GM12801 (cell line): ENCODE data around the gene RPS6KA2.

Experiments used
- TF ChIP-seq, protein P1 (sequence below): IDR thresholded peaks from one replicate; pipeline ENCODE4 v1.5.1; 2011; ENCODE audit warnings: control low read depth; ENCODE audit not compliant: insufficient read length; ENCODE audit errors: extremely low read depth

Gene RPS6KA2

DNA sequence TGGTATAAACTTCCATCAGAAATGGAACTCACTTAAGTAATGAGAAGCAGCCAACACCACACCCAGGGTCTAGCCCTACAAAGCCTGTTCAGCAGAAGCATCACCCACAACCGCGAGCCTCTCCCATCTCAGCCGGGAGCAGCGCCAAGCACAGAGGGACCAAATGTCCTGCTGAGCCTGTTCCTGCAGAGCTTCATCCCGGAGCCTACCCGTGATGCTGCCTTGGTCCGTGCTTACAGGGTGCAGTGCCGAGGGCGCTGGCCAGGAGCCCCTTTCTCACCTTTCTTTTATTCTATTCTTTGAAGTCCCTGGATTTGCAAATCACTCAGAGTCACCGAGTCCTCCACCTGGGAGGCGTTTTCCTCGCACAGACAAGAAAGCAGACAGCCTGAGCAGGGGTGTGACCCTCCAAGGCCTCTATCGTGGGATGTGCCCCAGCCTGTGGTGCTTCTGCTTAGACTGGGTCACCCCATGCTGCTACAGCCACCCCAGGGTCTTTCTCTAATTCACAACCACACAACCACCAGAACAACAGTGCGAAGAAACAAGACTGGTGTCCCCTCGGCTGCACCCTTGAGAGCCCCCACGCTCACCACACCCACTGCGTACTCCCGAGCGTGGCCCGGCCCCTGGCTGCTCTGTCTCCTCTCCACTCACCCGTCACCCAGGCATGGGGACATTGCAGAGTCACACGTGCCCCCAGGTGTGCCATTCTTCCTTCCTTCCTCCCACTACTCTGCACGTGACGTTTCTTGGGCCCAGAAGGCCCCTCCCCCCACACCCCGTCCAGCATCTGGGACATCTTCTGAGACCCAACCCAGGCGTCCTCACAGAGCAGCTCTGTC lies 152.1 kb downstream of the RPS6KA2 start:
- TF ChIP-seq, protein P1, sequence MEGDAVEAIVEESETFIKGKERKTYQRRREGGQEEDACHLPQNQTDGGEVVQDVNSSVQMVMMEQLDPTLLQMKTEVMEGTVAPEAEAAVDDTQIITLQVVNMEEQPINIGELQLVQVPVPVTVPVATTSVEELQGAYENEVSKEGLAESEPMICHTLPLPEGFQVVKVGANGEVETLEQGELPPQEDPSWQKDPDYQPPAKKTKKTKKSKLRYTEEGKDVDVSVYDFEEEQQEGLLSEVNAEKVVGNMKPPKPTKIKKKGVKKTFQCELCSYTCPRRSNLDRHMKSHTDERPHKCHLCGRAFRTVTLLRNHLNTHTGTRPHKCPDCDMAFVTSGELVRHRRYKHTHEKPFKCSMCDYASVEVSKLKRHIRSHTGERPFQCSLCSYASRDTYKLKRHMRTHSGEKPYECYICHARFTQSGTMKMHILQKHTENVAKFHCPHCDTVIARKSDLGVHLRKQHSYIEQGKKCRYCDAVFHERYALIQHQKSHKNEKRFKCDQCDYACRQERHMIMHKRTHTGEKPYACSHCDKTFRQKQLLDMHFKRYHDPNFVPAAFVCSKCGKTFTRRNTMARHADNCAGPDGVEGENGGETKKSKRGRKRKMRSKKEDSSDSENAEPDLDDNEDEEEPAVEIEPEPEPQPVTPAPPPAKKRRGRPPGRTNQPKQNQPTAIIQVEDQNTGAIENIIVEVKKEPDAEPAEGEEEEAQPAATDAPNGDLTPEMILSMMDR = no peak

DNA sequence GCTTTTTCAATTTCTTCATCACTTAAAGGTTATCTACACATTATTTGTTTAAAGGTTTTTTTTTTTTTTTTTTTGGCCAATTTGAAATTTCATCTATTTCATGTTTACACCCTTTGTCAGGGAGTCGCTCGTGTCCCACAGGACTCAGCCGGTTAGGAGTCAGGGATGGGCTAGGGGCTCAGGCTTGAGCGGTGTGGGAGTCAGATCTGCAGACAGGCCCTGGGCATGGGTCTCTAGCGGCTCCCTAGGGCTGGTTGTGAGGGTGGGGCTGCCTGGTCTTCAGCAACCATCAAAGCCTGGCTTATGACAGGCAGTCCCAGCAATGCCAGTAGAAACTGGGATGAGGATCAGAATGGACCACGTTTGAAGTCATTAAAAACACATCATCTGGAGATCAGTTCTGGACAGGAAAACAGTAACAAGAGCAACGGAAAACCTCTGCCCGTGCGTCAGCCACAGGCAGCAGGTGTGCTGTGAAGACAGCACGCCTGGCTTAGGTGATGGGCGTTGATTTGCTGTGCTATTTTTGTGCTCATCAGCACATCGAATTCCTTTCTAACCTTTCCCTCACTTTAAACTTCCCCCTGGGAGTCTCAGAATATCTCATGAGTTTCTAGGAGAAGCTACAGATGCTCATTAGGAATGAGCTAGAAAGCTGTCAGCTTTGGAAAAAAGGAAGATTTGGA lies 153.0 kb downstream of the RPS6KA2 start:
- TF ChIP-seq, protein P1 = no peak

DNA sequence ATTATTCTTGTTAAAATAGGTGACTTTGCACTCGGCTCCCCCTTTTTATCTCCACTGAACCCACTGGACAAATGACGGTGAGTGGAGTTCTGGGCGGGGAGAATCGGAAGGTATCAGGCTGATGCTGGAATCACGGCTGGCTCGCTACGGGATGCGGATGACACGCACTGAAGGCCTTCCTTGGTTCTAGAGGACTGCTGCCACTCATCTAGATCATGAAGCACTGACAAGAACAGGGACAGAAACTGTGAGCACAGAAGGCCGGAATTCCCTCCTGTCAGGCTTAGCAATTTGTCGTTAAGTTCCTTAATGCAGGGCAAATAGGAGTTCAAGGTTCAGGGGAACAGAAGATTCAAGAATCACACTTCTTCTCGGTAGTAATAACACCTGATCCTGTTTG lies 154.4 kb downstream of the RPS6KA2 start:
- TF ChIP-seq, protein P1 = no peak

DNA sequence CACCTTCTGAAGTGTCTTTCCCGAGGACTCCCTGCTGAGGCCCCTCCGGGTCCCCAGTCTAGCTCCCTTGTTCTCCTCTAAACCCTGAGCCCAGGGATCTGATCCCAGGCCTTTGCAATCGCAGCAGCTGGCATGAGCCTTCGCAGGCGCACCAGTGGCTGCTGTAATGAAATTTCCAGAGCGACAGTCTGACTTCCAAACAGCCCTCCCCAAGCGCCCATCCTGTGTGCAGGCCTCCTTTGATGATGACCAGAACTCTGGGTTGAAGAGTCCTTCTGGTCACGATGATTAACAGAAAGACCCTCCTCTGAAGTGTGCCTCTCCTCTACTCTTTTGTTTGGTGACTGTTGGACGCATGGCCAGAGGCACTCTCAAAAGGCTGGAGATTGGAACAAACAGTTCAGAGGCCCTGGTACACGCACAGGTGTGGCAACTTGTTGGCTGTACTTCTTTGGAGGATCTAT lies 155.2 kb downstream of the RPS6KA2 start:
- TF ChIP-seq, protein P1 = no peak

DNA sequence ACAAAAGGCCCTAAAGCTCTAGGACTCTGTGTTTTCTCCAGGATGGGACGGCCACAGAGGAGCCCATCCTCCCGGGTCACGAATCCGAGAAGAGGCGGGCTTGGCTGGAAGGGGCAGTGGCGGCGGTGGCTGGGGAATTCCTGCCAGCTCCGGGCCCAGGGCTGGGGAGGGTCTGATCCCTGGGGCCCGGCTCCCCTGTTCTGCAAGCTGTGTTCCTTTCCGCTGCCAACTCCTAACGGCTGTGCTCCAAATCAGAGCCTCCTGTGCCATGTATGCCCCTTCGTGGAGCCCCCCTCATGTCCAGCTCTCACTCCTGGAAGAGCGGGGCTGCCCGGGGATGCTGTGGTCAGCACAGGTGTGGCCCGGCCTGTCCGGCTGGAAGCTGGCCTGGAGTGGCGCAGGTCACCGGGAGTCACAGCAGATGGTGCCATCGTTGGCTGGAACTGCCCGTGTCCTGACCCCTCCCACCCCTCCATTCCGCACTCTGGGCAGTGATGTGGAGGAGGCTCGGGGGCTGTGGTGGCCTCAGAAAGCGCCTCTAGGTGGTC lies 156.1 kb downstream of the RPS6KA2 start:
- TF ChIP-seq, protein P1 = no peak

DNA sequence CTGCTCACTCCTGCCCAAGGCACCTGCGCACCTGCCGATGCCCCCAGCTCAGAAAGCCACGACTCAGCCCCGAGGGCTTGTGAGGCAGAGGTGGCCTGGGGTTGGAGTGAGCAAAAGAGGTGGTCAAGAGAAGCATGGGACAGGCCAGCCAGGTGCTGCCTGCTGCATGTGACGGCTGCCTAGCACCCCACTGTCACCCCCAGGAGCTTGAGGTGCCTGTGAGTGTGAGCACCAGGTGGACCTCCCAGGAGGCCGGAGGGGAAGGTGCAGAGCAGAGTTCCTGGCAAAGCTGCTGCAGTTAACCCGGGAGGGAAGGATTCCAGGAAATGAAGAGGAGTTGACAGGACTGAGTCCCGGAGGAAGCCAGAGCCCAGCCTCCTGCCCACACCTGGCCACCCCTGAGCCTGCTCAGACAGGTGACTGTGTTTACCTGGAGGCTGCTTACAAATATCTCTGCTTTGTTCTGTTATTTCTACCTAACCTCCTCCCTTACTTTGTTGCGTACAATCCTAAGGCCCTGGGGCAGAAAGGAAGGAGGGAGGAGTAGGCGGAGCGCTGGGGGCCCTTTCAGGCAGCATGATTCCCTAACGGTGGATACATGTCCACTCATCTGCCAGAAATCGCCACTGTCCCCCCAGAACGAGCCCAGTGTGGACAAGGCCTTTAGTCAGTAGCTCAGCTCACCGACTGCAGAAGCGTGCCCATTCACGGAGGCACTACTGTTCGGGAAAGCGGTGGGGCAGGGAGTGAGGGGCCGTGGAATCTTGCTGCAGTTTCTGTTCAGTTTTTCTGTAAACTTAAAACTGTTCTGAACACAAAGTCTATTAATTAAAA lies 156.8 kb downstream of the RPS6KA2 start:
- TF ChIP-seq, protein P1 = no peak
